MCF 10A (cell line): ENCODE data around the gene GNB1L. TPM values are rescaled to one million over a fixed set of nuclear protein-coding genes. Genes with fewer than 3 reads are reported as not detected.
A peak's percentile ranks its signal among the peaks of the same experiment; 100 is the strongest.

Source experiments
- BruUV-seq: library from RNA; stranded (reverse); fragments of 400-500 nt; replicated peaks from 2 replicates; lab custom pipeline; 2021; lab: Mats Ljungman, UMichigan
- CTCF ChIA-PET: fragments of 300-600 bp; sonication (Branson Sonifier 250); formaldehyde crosslinking; extraction: SDS; loops from one replicate; lab custom pipeline; 2021; ENCODE audit warnings: antibody characterized with exemption, inconsistent platforms; lab: Yijun Ruan, JAX
- POLR2A ChIA-PET: fragments of 300-600, 350-650 bp; sonication (Branson Sonifier 250); formaldehyde crosslinking; extraction: SDS; loops from one replicate; lab custom pipeline; 2020; ENCODE audit warnings: antibody characterized with exemption, inconsistent platforms; lab: Yijun Ruan, JAX
- DNase-seq: peaks from one replicate; pipeline ENCODE4 v3.0.0-alpha.2; 2018; ENCODE audit not compliant: unreplicated experiment
- H3K27ac Mint-ChIP-seq: one replicate; pipeline ENCODE4 v1.8.0; 2022; ENCODE audit warnings: mild to moderate bottlenecking, low read depth, mixed read lengths; ENCODE audit not compliant: unreplicated experiment
- H3K27me3 Mint-ChIP-seq: one replicate; pipeline ENCODE4 v1.8.0; 2022; ENCODE audit warnings: mixed read lengths; ENCODE audit not compliant: insufficient read depth, unreplicated experiment
- H3K36me3 Mint-ChIP-seq: one replicate; pipeline ENCODE4 v1.8.0; 2022; ENCODE audit warnings: mild to moderate bottlenecking, moderate library complexity, mixed read lengths; ENCODE audit not compliant: insufficient read depth, unreplicated experiment
- H3K4me1 Mint-ChIP-seq: one replicate; pipeline ENCODE4 v1.8.0; 2022; ENCODE audit warnings: mixed read lengths; ENCODE audit not compliant: insufficient read depth, unreplicated experiment
- H3K4me3 Mint-ChIP-seq: one replicate; pipeline ENCODE4 v1.8.0; 2022; ENCODE audit warnings: mild to moderate bottlenecking, moderate library complexity, mixed read lengths; ENCODE audit not compliant: unreplicated experiment
- H3K9me3 Mint-ChIP-seq: one replicate; pipeline ENCODE4 v1.8.0; 2022; ENCODE audit warnings: mixed read lengths; ENCODE audit not compliant: unreplicated experiment
- CTCF ChIP-seq: fragments of 200-600 bp; IDR thresholded peaks from one replicate; pipeline ENCODE4 v1.8.0; 2022; ENCODE audit warnings: antibody characterized with exemption, mild to moderate bottlenecking; ENCODE audit not compliant: unreplicated experiment
- intact Hi-C: fragments of 100-400 bp; cut with micrococcal nuclease; formaldehyde crosslinking; loops from 2 replicates; pipeline ENCODE4 v1.14.1; 2022
- total RNA-seq: library from RNA; stranded (reverse); gene quantifications from 2 replicates; pipeline ENCODE4 v1.2.3, GENCODE V29; 2022

Gene GNB1L
- total RNA-seq, 1 experiment from 2014 or later = 4.3 TPM

GRCh38 chr22:19824926-19825339 is 29.7 kb downstream of the GNB1L start:
- DNase-seq = no peak
- Mint-ChIP-seq H3K36me3 (peaks cover 5% of the 10 kb centered on the region), H3K4me3 (no peak overlapping the region), H3K4me1 (peaks cover 23% of the 10 kb centered on the region), H3K27ac (peak overlapping the region; percentile 29), H3K27me3 (no peaks in the 10 kb centered on the region), H3K9me3 (no peaks in the 10 kb centered on the region)
- POLR2A ChIA-PET = interaction anchor here (0.7 to 4.7 kb wide), 6 partner anchors 18 to 108 kb away, joined by 3 to 24 read pairs (median 6); partner anchors contain the start of genes GNB1L and RTL10
- CTCF ChIA-PET = interaction anchor here (0.9 to 1.3 kb wide), 2 partner anchors 7 to 85 kb away, joined by 3 read pairs; no protein-coding TSS in a partner anchor
- no peak for TF ChIP-seq CTCF
- BruUV-seq = no TSS peak
- intact Hi-C loops = loop anchor here (2.0 kb wide), 1 partner anchor 18 kb away; no protein-coding TSS in a partner anchor

GRCh38 chr22:19824212-19824925 is 30.3 kb downstream of the GNB1L start:
- POLR2A ChIA-PET = interaction anchor here (0.6 to 4.7 kb wide), 8 partner anchors 17 to 109 kb away, joined by 3 to 24 read pairs (median 4); partner anchors contain the start of genes GNB1L and RTL10
- CTCF ChIA-PET = interaction anchor here (0.7 to 0.9 kb wide), 2 partner anchors 8 to 194 kb away, joined by 3 read pairs; no protein-coding TSS in a partner anchor
- intact Hi-C loops = loop anchor here (2.0 kb wide), 1 partner anchor 18 kb away; no protein-coding TSS in a partner anchor
- Mint-ChIP-seq H3K4me1 (peaks cover 23% of the 10 kb centered on the region), H3K27ac (peak overlapping the region; percentile 29), H3K27me3 (no peaks in the 10 kb centered on the region), H3K36me3 (peaks cover 6% of the 10 kb centered on the region), H3K9me3 (no peaks in the 10 kb centered on the region), H3K4me3 (no peak overlapping the region)
- peak; percentile 74 for DNase-seq
- no peak for TF ChIP-seq CTCF
- BruUV-seq = no TSS peak

- ChIA-PET POLR2A (interaction anchor here (0.6 to 4.7 kb wide), 7 partner anchors 17 to 76 kb away, joined by 3 to 24 read pairs (median 4); partner anchors contain the start of genes GNB1L and RTL10), CTCF (interaction anchor here (0.7 kb wide), 1 partner anchor 194 kb away, joined by 3 read pairs; no protein-coding TSS in a partner anchor)
- no peak for TF ChIP-seq CTCF
- intact Hi-C loops = loop anchor here (2.0 kb wide), 1 partner anchor 17 kb away; no protein-coding TSS in a partner anchor
- Mint-ChIP-seq H3K4me1 (peaks cover 23% of the 10 kb centered on the region), H3K27ac (peak overlapping the region; percentile 29), H3K27me3 (no peaks in the 10 kb centered on the region), H3K36me3 (peaks cover 6% of the 10 kb centered on the region), H3K4me3 (peak overlapping the region; percentile 13), H3K9me3 (no peaks in the 10 kb centered on the region)
- BruUV-seq = no TSS peak
- peak; percentile 88 for DNase-seq
Observed at GRCh38 chr22:19823902-19824211, 30.8 kb downstream of the GNB1L start.
